IMR-90 (cell line): ENCODE results near the gene CAMTA1. TPM values are rescaled to one million over a fixed set of nuclear protein-coding genes. Genes with fewer than 3 reads are reported as not detected.

ENCODE experiments used
- ATAC-seq: fragments of 200-7000 bp; cut with Tn5 transposase; 2 replicates; pipeline ENCODE4 v1.9.1; 2020; ENCODE audit warnings: low read depth, mild to moderate bottlenecking, moderate library complexity
- BruUV-seq: library from RNA; stranded (reverse); fragments of 400-500 nt; replicated peaks from 2 replicates; lab custom pipeline; 2021; lab: Mats Ljungman, UMichigan
- CTCF ChIA-PET: fragments of 300-600 bp; formaldehyde crosslinking; extraction: SDS; loops from one replicate; lab custom pipeline; 2021; ENCODE audit warnings: antibody characterized with exemption; lab: Yijun Ruan, JAX
- POLR2A ChIA-PET: fragments of 300-600 bp; sonication (Branson Sonifier 250); formaldehyde crosslinking; loops from one replicate; lab custom pipeline; 2022; ENCODE audit warnings: antibody characterized with exemption; ENCODE audit not compliant: unreplicated experiment; lab: Charles Lee
- DNase-seq: peaks from one replicate; pipeline ENCODE4 v3.0.0; 2013
- H2AFZ ChIP-seq: replicated peaks from 2 replicates; pipeline ENCODE3; 2013; ENCODE audit warnings: low read length, mild to moderate bottlenecking; ENCODE audit not compliant: poor library complexity
- H2AK5ac ChIP-seq: 2 replicates; pipeline ENCODE4 v1.6.1; 2013; ENCODE audit warnings: low read depth, low read length, inconsistent platforms
- H2AK9ac ChIP-seq: replicated peaks from 2 replicates; pipeline ENCODE3; 2013; ENCODE audit warnings: mild to moderate bottlenecking, low read depth, low read length, moderate library complexity; ENCODE audit not compliant: poor library complexity
- H2BK120ac ChIP-seq: 2 replicates; pipeline ENCODE4 v1.6.1; 2013; ENCODE audit warnings: low read depth, low read length, inconsistent platforms
- H2BK15ac ChIP-seq: 3 replicates; pipeline ENCODE4 v1.6.1; 2013; ENCODE audit warnings: low read depth, low read length, inconsistent platforms
- H2BK20ac ChIP-seq: 2 replicates; pipeline ENCODE4 v1.6.1; 2013; ENCODE audit warnings: low read depth, mild to moderate bottlenecking, inconsistent platforms, low read length, moderate library complexity
- H2BK5ac ChIP-seq: 2 replicates; pipeline ENCODE4 v1.6.1; 2013; ENCODE audit warnings: mild to moderate bottlenecking, low read depth, low read length, inconsistent platforms; ENCODE audit not compliant: poor library complexity, severe bottlenecking
- H3K14ac ChIP-seq: replicated peaks from 2 replicates; pipeline ENCODE4 v1.6.1; 2013; ENCODE audit warnings: low read depth, low read length, inconsistent platforms
- H3K18ac ChIP-seq: 2 replicates; pipeline ENCODE4 v1.6.1; 2013; ENCODE audit warnings: low read depth, low read length, control low read depth
- H3K23ac ChIP-seq: 2 replicates; pipeline ENCODE4 v1.6.1; 2013; ENCODE audit warnings: low read depth, low read length, inconsistent platforms
- H3K27ac ChIP-seq: 2 replicates; pipeline ENCODE4 v1.5.1; 2013; ENCODE audit warnings: mild to moderate bottlenecking, control low read depth, low read length; ENCODE audit not compliant: insufficient read depth
- H3K27me3 ChIP-seq: 2 replicates; pipeline ENCODE4 v1.6.1; 2013; ENCODE audit warnings: low read length; ENCODE audit not compliant: control insufficient read depth, insufficient read depth
- H3K36me3 ChIP-seq: 2 replicates; pipeline ENCODE4 v1.6.1; 2013; ENCODE audit warnings: low read length, mixed read lengths; ENCODE audit not compliant: control insufficient read depth, insufficient read depth
- H3K4ac ChIP-seq: 2 replicates; pipeline ENCODE4 v1.6.1; 2013; ENCODE audit warnings: low read depth, low read length, inconsistent platforms
- H3K4me1 ChIP-seq: 2 replicates; pipeline ENCODE4 v1.6.1; 2013; ENCODE audit warnings: low read length, mixed read lengths; ENCODE audit not compliant: control insufficient read depth, insufficient read depth
- H3K4me2 ChIP-seq: 2 replicates; pipeline ENCODE4 v1.6.1; 2013; ENCODE audit warnings: low read depth, mild to moderate bottlenecking, control low read depth, low read length, moderate library complexity
- H3K4me3 ChIP-seq: 2 replicates; pipeline ENCODE4 v1.5.1; 2013; ENCODE audit warnings: low read depth, mild to moderate bottlenecking, control low read depth, low read length, moderate library complexity; ENCODE audit not compliant: insufficient read depth
- H3K56ac ChIP-seq: 2 replicates; pipeline ENCODE4 v1.6.1; 2013; ENCODE audit warnings: low read length, inconsistent platforms; ENCODE audit not compliant: insufficient read depth; ENCODE audit errors: extremely low read depth
- H3K79me1 ChIP-seq, 2 experiments: 2 replicates each; pipeline ENCODE4 v1.6.1; 2013; ENCODE audit warnings: low read length in 2 of 2, inconsistent platforms in 1 of 2, low read depth in 1 of 2
- H3K9ac ChIP-seq: 2 replicates; pipeline ENCODE4 v1.6.1; 2013; ENCODE audit warnings: low read depth, low read length, control low read depth
- H3K9me1 ChIP-seq: 2 replicates; pipeline ENCODE4 v1.6.1; 2013; ENCODE audit warnings: low read length, inconsistent platforms; ENCODE audit not compliant: insufficient read depth
- H3K9me3 ChIP-seq: 2 replicates; pipeline ENCODE4 v1.6.1; 2013; ENCODE audit warnings: low read length; ENCODE audit not compliant: control insufficient read depth, insufficient read depth
- H4K20me1 ChIP-seq: 2 replicates; pipeline ENCODE4 v1.6.1; 2013; ENCODE audit warnings: low read length, inconsistent platforms; ENCODE audit not compliant: insufficient read depth
- H4K5ac ChIP-seq: 2 replicates; pipeline ENCODE4 v1.6.1; 2013; ENCODE audit warnings: mild to moderate bottlenecking, low read depth, low read length, control low read depth
- H4K8ac ChIP-seq, 2 experiments: 2 replicates each; pipeline ENCODE4 v1.6.1; 2013; ENCODE audit warnings: low read depth in 2 of 2, low read length in 2 of 2, control low read depth in 1 of 2, inconsistent platforms in 1 of 2
- H4K91ac ChIP-seq: 2 replicates; pipeline ENCODE4 v1.6.1; 2013; ENCODE audit warnings: low read depth, low read length, inconsistent platforms; ENCODE audit not compliant: insufficient read depth
- BHLHE40 ChIP-seq: fragments of 150-350 bp; IDR thresholded peaks from 2 replicates; pipeline ENCODE4 v1.6.1; 2016; ENCODE audit warnings: mild to moderate bottlenecking, low read depth, low read length
- CEBPB ChIP-seq: IDR thresholded peaks from 2 replicates; pipeline ENCODE4 v1.6.1; 2012; ENCODE audit warnings: low read depth, low read length, improper control_type of control experiment
- FOS ChIP-seq: fragments of 150-350 bp; IDR thresholded peaks from 2 replicates; pipeline ENCODE4 v1.6.1; 2016; ENCODE audit warnings: low read depth, low read length
- MAFK ChIP-seq: IDR thresholded peaks from 2 replicates; pipeline ENCODE4 v1.6.1; 2012; ENCODE audit warnings: low read depth, low read length, improper control_type of control experiment
- MAZ ChIP-seq: IDR thresholded peaks from 2 replicates; pipeline ENCODE4 v1.6.1; 2012; ENCODE audit warnings: low read depth, mild to moderate bottlenecking, low read length, improper control_type of control experiment, moderate library complexity, borderline replicate concordance
- MXI1 ChIP-seq: IDR thresholded peaks from 2 replicates; pipeline ENCODE4 v1.6.1; 2012; ENCODE audit warnings: low read depth, mild to moderate bottlenecking, low read length, moderate library complexity, borderline replicate concordance
- NFE2L2 ChIP-seq: fragments of 150-350 bp; IDR thresholded peaks from 2 replicates; pipeline ENCODE4 v1.6.1; 2016; ENCODE audit warnings: low read depth, mild to moderate bottlenecking, low read length
- POLR2A ChIP-seq: IDR thresholded peaks from 2 replicates; pipeline ENCODE4 v1.6.1; 2012; ENCODE audit warnings: mild to moderate bottlenecking, low read depth, low read length
- RCOR1 ChIP-seq: IDR thresholded peaks from 2 replicates; pipeline ENCODE4 v1.6.1; 2012; ENCODE audit warnings: mild to moderate bottlenecking, low read length, improper control_type of control experiment; ENCODE audit not compliant: insufficient replicate concordance
- SMC3 ChIP-seq: fragments of 150-350 bp; IDR thresholded peaks from 2 replicates; pipeline ENCODE4 v1.6.1; 2016; ENCODE audit warnings: low read depth, mild to moderate bottlenecking, antibody characterized with exemption, low read length, moderate library complexity
- WGBS, 2 experiments: methylation state at CpG; one replicate each; pipeline versions ENCODE4 v1.1.5 to v1.1.7; 2013; ENCODE audit warnings: missing lambda C conversion rate in 2 of 2; ENCODE audit not compliant: insufficient read length in 1 of 2; ENCODE audit errors: extremely low coverage in 2 of 2; 5-methylcytosine and 5-hydroxymethylcytosine counted together
- dilution Hi-C: fragments of 300-500 bp; cut with HindIII; formaldehyde crosslinking; loops from one replicate; pipeline ENCODE4 v1.14.3; 2018; ENCODE audit warnings: low sequenced_read_pairs; ENCODE audit not compliant: unreplicated experiment
- in situ Hi-C: fragments of 300-500 bp; cut with MboI; formaldehyde crosslinking; loops from 3 replicates; pipeline ENCODE4 v1.14.3; 2019; ENCODE audit warnings: low sequenced_read_pairs, inconsistent platforms, mixed read lengths
- intact Hi-C: fragments of 100-400 bp; cut with micrococcal nuclease; formaldehyde crosslinking; loops from 2 replicates; pipeline ENCODE4 v1.10.0; 2022
- polyA plus RNA-seq, 3 experiments: library from polyadenylated mRNA; depleted of rRNA; stranded (reverse); fragments of >200 nt; gene quantifications; 2 replicates each; pipeline ENCODE4 v1.2.3, GENCODE V29; 2012; ENCODE audit warnings: low replicate concordance in 1 of 3
- total RNA-seq: library from RNA; depleted of rRNA; stranded (reverse); fragments of >200 nt; gene quantifications from 2 replicates; pipeline ENCODE4 v1.2.3, GENCODE V29; 2012
- TF ChIP-seq, protein P1 (sequence below): fragments of 150-350 bp; IDR thresholded peaks from 2 replicates; pipeline ENCODE4 v1.6.1; 2017; ENCODE audit warnings: mild to moderate bottlenecking, antibody characterized with exemption, low read length, low read depth
- TF ChIP-seq, protein P2 (sequence below): conservative IDR thresholded peaks from 2 replicates; pipeline ENCODE4 v1.5.1; 2012; ENCODE audit warnings: mild to moderate bottlenecking, low read depth, low read length, improper control_type of control experiment
- TF ChIP-seq, protein P3 (sequence below): fragments of 150-350 bp; IDR thresholded peaks from 2 replicates; pipeline ENCODE4 v1.6.1; 2016; ENCODE audit warnings: low read depth, mild to moderate bottlenecking, low read length, moderate library complexity, borderline replicate concordance

CAMTA1 gene
- total and polyA plus RNA-seq, 2 of the 4 experiments (the other 2 are of a cell fraction), result 35.5 to 74.3 TPM

DNA sequence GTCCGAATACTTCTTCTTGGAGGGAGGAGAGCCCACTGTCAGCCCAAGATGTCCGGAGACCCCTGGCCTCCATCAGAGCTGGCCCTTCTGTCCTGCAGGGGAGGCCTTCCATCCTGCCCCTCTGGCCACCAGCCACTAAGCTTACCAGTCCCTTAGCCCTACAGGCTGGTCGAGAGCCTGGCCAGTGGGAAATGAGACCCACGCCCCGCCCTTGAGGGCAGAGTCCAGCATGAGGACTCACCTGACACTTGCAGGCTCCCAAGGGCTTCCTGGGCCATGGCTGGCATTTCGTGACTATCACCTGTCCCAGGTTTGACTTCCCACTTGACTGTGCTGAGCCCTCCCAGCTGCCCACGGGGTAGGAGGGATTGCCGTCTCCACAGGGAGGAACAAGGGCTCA lies 624.0 kb downstream of the CAMTA1 start:
- Histone ChIP-seq H3K79me1 (no peaks in the 10 kb centered on the region), H3K4ac (no peak overlapping the region), H4K8ac (no peak overlapping the region), H3K56ac (no peak overlapping the region), H2BK20ac (no peak overlapping the region), H2BK5ac (no peak overlapping the region), H2AK5ac (no peak overlapping the region), H4K91ac (no peak overlapping the region), H3K9me3 (no peaks in the 10 kb centered on the region), H3K9me1 (peaks cover 2% of the 10 kb centered on the region; the same call in 1 of the 2 replicates), H3K27me3 (no peaks in the 10 kb centered on the region), H2AFZ (no peak overlapping the region), H3K18ac (no peak overlapping the region), H4K20me1 (no peaks in the 10 kb centered on the region), H4K5ac (no peak overlapping the region), H3K36me3 (no peaks in the 10 kb centered on the region), H3K4me2 (no peak overlapping the region), H3K9ac (no peak overlapping the region), H3K4me1 (no peaks in the 10 kb centered on the region), H2BK120ac (no peak overlapping the region), H3K23ac (no peak overlapping the region), H3K14ac (no peak overlapping the region), H2BK15ac (no peak overlapping the region; the same call in 2 of the 3 replicates), H3K27ac (no peak overlapping the region), H2AK9ac (no peak overlapping the region), H3K4me3 (no peak overlapping the region)
- dilution Hi-C loops (no loop called here), intact Hi-C loops (no loop called here), in situ Hi-C loops (no loop called here)
- WGBS, 2 experiments, result 100% methylated on average over 3 of the region's 8 CpGs; no CpG with 5 or more reads in 1 of the 2 experiments
- POLR2A ChIA-PET, result no interaction called here
- no TSS peak for BruUV-seq
- no peak for TF ChIP-seq CEBPB
- TF ChIP-seq SMC3, result no peak
- TF ChIP-seq NFE2L2, result no peak
- TF ChIP-seq POLR2A, result no peak
- no peak for TF ChIP-seq MAZ
- TF ChIP-seq RCOR1, result no peak
- TF ChIP-seq, protein P1, sequence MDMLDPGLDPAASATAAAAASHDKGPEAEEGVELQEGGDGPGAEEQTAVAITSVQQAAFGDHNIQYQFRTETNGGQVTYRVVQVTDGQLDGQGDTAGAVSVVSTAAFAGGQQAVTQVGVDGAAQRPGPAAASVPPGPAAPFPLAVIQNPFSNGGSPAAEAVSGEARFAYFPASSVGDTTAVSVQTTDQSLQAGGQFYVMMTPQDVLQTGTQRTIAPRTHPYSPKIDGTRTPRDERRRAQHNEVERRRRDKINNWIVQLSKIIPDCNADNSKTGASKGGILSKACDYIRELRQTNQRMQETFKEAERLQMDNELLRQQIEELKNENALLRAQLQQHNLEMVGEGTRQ, result no peak
- TF ChIP-seq BHLHE40, result no peak
- TF ChIP-seq, protein P2, sequence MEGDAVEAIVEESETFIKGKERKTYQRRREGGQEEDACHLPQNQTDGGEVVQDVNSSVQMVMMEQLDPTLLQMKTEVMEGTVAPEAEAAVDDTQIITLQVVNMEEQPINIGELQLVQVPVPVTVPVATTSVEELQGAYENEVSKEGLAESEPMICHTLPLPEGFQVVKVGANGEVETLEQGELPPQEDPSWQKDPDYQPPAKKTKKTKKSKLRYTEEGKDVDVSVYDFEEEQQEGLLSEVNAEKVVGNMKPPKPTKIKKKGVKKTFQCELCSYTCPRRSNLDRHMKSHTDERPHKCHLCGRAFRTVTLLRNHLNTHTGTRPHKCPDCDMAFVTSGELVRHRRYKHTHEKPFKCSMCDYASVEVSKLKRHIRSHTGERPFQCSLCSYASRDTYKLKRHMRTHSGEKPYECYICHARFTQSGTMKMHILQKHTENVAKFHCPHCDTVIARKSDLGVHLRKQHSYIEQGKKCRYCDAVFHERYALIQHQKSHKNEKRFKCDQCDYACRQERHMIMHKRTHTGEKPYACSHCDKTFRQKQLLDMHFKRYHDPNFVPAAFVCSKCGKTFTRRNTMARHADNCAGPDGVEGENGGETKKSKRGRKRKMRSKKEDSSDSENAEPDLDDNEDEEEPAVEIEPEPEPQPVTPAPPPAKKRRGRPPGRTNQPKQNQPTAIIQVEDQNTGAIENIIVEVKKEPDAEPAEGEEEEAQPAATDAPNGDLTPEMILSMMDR, result no peak
- TF ChIP-seq, protein P3, sequence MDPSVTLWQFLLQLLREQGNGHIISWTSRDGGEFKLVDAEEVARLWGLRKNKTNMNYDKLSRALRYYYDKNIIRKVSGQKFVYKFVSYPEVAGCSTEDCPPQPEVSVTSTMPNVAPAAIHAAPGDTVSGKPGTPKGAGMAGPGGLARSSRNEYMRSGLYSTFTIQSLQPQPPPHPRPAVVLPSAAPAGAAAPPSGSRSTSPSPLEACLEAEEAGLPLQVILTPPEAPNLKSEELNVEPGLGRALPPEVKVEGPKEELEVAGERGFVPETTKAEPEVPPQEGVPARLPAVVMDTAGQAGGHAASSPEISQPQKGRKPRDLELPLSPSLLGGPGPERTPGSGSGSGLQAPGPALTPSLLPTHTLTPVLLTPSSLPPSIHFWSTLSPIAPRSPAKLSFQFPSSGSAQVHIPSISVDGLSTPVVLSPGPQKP, result no peak
- no peak for TF ChIP-seq FOS
- TF ChIP-seq MXI1, result no peak
- no peak for TF ChIP-seq MAFK
- no peak for DNase-seq
- CTCF ChIA-PET, result no interaction called here
- no peak for ATAC-seq
